NCI-H345 treated with DMSO at 0.1 percent for 48 hours (cell line): ENCODE data around the gene SMARCC1.
A peak's percentile ranks its signal among the peaks of the same experiment; 100 is the strongest.
"Not testable (repeated sequence)": the region's sequence is repeated elsewhere in the genome, so short reads cannot be mapped to it uniquely, and the experiment has no call there.

Experiments used
- DNase-seq: peaks from one replicate; lab custom pipeline; 2025; ENCODE audit not compliant: unreplicated experiment; lab: John Stamatoyannopoulos, UW

The SMARCC1 gene

GRCh38 chr3:47781685-47782445, at the start of gene SMARCC1:
Gene SMARCC1 (minus strand): TSS chr3:47781893. CDS start chr3:47781797, 96 bp downstream.
- DNase-seq: peak; percentile 82

- DNase-seq: not testable (repeated sequence)
Observed at GRCh38 chr3:47829482-47829881, 47.8 kb upstream of the SMARCC1 start.

GRCh38 chr3:47825590-47825989, 43.9 kb upstream of the SMARCC1 start:
- DNase-seq: no peak

- peak; percentile 50 for DNase-seq
Observed at GRCh38 chr3:47824541-47825473, 43.1 kb upstream of the SMARCC1 start.

GRCh38 chr3:47817609-47818008, 35.9 kb upstream of the SMARCC1 start:
- DNase-seq: no peak

- no peak for DNase-seq
Observed at GRCh38 chr3:47813551-47814177, 32.0 kb upstream of the SMARCC1 start.

GRCh38 chr3:47804577-47804976, 22.9 kb upstream of the SMARCC1 start:
- DNase-seq: no peak

GRCh38 chr3:47803480-47804025, 21.9 kb upstream of the SMARCC1 start:
- no peak for DNase-seq

- DNase-seq: peak; percentile 32
Observed at GRCh38 chr3:47802734-47803479, 21.2 kb upstream of the SMARCC1 start, which contains the start of gene DHX30. Gene DHX30 (plus strand): TSS chr3:47803138. CDS start chr3:47810684, 7,546 bp downstream.

- DNase-seq: no peak
Observed at GRCh38 chr3:47799733-47800132, 18.0 kb upstream of the SMARCC1 start.

- DNase-seq: no peak
Observed at GRCh38 chr3:47794544-47794943, 12.9 kb upstream of the SMARCC1 start.

- no peak for DNase-seq
Observed at GRCh38 chr3:47792699-47793098, 11.0 kb upstream of the SMARCC1 start.

- DNase-seq: no peak
Observed at GRCh38 chr3:47791193-47791855, 9.6 kb upstream of the SMARCC1 start.

GRCh38 chr3:47783673-47784072, 2.0 kb upstream of the SMARCC1 start:
- no peak for DNase-seq

- no peak for DNase-seq
Observed at GRCh38 chr3:47782446-47783308, 984 bp upstream of the SMARCC1 start.

GRCh38 chr3:47780741-47781684, 680 bp downstream of the SMARCC1 start:
- no peak for DNase-seq

- no peak for DNase-seq
Observed at GRCh38 chr3:47778746-47779145, 2.9 kb downstream of the SMARCC1 start.

- no peak for DNase-seq
Observed at GRCh38 chr3:47772788-47773187, 8.9 kb downstream of the SMARCC1 start.
